Fibroblast of peridontal ligament (primary cell): ENCODE measurements around the gene IGHMBP2.

Experiments used
- DNase-seq: peaks from one replicate; pipeline ENCODE4 v3.0.0-alpha.2; 2010; ENCODE audit errors: extremely low read depth

IGHMBP2 gene

GRCh38 chr11:68890490-68891231 is 13.0 kb upstream of the IGHMBP2 start:
- peak; percentile 74 for DNase-seq

GRCh38 chr11:68891351-68891948 is 12.2 kb upstream of the IGHMBP2 start:
- DNase-seq = no peak

- no peak for DNase-seq
These were observed 11.1 kb upstream of the IGHMBP2 start for GRCh38 chr11:68892576-68892975.

- DNase-seq = no peak
These were observed 10.4 kb upstream of the IGHMBP2 start for GRCh38 chr11:68893282-68893681.

GRCh38 chr11:68896171-68896959 is 7.3 kb upstream of the IGHMBP2 start:
- DNase-seq = no peak

- DNase-seq = no peak
These were observed 6.2 kb upstream of the IGHMBP2 start for GRCh38 chr11:68897441-68897840.

GRCh38 chr11:68900835-68901381 is 2.8 kb upstream of the IGHMBP2 start:
- DNase-seq = no peak

- DNase-seq = no peak
These were observed 657 bp downstream of the IGHMBP2 start for GRCh38 chr11:68904248-68904847.

GRCh38 chr11:68905421-68906360 is 2.0 kb downstream of the IGHMBP2 start:
- DNase-seq = no peak

GRCh38 chr11:68908273-68908672 is 4.6 kb downstream of the IGHMBP2 start:
- DNase-seq = no peak

GRCh38 chr11:68910965-68911364 is 7.3 kb downstream of the IGHMBP2 start:
- no peak for DNase-seq

- no peak for DNase-seq
These were observed 8.0 kb downstream of the IGHMBP2 start for GRCh38 chr11:68911731-68912130.

GRCh38 chr11:68912254-68912653 is 8.6 kb downstream of the IGHMBP2 start:
- peak; percentile 19 for DNase-seq

- no peak for DNase-seq
These were observed 9.5 kb downstream of the IGHMBP2 start for GRCh38 chr11:68913188-68913587.

- no peak for DNase-seq
These were observed 11.1 kb downstream of the IGHMBP2 start for GRCh38 chr11:68914761-68915160.

GRCh38 chr11:68916439-68916838 is 12.7 kb downstream of the IGHMBP2 start:
- no peak for DNase-seq

- DNase-seq = no peak
These were observed 19.9 kb downstream of the IGHMBP2 start for GRCh38 chr11:68923614-68924013.

GRCh38 chr11:68924073-68924925 is 20.6 kb downstream of the IGHMBP2 start:
- no peak for DNase-seq

GRCh38 chr11:68925611-68926010 is 21.9 kb downstream of the IGHMBP2 start:
- no peak for DNase-seq
